IPS-NIHi11 (cell line): Measurements from ENCODE around the gene RNU6-8.

Experiments used
- DNase-seq: peaks from one replicate; pipeline ENCODE4 v3.0.0; 2012; ENCODE audit warnings: mixed read lengths, low spot score

RNU6-8 gene

GRCh38 chr14:32203928-32204357 is 874 bp upstream of the RNU6-8 start:
- DNase-seq, result no peak

DNA sequence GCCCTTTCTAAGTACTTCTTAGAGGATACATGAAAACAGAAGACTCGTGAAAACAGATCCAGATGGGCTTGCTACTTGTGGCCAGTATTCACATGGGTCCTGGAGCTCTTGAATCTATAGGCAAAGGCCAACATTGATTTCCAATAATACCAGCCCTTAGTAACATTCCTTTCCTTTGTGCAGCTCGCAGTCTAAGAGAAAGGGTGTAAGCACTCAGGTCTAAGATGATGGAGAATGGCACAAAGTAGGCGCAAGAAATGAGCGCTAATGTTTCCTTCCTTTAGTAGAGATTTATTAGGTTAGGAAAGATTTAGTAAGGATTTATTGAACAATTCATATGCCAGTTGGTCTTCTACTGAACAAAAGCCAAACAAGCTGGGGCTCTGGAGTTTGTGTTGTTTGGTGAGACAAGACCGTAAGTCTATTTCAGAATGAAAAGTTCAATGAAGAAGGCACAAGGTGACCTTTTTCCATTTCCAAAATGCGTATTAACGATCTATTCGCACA is 525 bp downstream of the RNU6-8 start:
- no peak for DNase-seq

GRCh38 chr14:32201816-32202490 is 1.1 kb downstream of the RNU6-8 start, which contains the start of gene RNU6-7:
Gene RNU6-7, plus strand, starts transcription at chr14:32202045.
- DNase-seq, result no peak

GRCh38 chr14:32201193-32201815 is 1.8 kb downstream of the RNU6-8 start:
- DNase-seq, result peak; percentile 90

- DNase-seq, result no peak
These were observed 2.5 kb downstream of the RNU6-8 start for GRCh38 chr14:32200368-32201192.

- no peak for DNase-seq
These were observed 5.2 kb downstream of the RNU6-8 start for GRCh38 chr14:32197919-32198318.

GRCh38 chr14:32195636-32196035 is 7.4 kb downstream of the RNU6-8 start:
- no peak for DNase-seq

GRCh38 chr14:32193532-32193931 is 9.5 kb downstream of the RNU6-8 start:
- no peak for DNase-seq

GRCh38 chr14:32192712-32193373 is 10.2 kb downstream of the RNU6-8 start:
- DNase-seq, result no peak

DNA sequence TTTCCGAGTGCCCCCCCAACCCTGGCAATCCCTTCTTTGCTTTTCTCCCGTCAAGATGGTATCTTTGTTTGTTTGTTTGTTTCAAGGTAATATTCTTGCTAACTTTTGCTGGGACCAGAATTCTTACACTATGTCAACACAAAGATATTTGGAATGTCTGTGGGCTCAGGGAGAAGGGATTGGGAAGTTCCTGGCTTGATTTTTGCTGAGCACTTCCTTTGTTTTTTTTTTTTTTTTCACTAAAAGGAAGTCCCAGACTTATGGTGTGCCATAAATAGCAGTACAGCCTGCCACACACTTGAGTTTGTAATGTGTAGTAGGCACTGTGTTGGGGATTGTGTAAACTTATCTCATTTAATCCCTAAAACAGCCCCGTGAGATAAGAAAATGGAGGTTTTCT is 12.4 kb downstream of the RNU6-8 start:
- no peak for DNase-seq

GRCh38 chr14:32189811-32190210 is 13.3 kb downstream of the RNU6-8 start:
- no peak for DNase-seq

GRCh38 chr14:32186248-32186647 is 16.8 kb downstream of the RNU6-8 start:
- DNase-seq, result no peak

DNA sequence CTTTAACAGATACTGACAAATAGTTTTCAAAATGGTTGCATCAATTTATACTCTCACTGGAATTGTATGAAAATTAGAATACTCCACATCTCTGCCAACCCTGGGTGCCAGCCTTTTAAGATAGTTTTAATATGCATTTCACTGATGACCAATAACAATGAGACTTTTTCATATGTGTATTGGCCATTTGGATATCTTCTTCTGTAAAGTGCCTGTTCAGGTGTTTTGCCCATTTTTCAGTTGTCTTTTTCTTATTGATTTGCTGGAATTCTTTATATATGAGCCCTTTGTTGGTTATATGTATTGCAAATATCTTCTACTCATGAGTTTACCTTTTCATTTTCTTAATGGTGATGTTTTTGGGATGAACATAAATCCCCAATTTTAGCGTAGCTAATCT is 18.0 kb downstream of the RNU6-8 start:
- DNase-seq, result no peak

- DNase-seq, result no peak
These were observed 19.7 kb downstream of the RNU6-8 start for GRCh38 chr14:32183151-32184058.

DNA sequence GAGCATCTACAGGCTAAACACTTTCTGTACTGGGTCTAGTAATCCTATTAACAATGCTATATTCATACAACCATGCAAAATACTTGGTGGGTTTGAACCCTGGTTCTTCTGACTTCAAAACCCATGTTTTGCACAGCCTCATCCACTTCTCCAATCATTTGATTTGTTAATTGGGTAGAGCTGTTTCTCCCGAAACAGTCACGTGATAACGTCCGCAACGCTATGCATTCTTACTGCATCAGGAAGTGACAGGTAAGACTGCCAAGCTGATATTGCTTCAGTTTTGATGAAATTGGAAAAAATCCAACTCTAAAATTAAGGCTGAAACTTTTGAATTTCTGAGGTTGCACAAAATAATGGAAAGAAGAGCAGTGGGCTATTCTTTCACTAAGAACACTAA is 31.6 kb downstream of the RNU6-8 start:
- no peak for DNase-seq

DNA sequence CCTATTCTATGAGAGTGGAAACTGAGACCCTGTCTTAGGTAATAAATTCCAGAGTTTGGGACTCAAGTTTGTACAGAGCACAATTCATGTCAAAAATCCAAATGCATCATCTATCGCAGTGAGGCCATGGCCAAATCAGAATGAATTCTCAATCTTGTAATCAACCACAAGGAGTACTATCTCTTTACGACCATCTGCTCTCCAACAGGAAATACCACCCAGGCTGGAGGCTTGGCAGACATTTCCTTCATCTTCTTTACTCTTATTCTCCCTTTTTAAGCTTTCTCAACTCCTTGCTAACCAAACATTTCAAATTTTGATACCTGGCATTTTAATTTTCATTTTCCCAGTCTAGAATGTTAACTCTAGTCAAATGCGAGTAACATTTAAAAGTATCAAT is 33.9 kb downstream of the RNU6-8 start:
- DNase-seq, result no peak

GRCh38 chr14:32167907-32168306 is 35.2 kb downstream of the RNU6-8 start:
- no peak for DNase-seq

DNA sequence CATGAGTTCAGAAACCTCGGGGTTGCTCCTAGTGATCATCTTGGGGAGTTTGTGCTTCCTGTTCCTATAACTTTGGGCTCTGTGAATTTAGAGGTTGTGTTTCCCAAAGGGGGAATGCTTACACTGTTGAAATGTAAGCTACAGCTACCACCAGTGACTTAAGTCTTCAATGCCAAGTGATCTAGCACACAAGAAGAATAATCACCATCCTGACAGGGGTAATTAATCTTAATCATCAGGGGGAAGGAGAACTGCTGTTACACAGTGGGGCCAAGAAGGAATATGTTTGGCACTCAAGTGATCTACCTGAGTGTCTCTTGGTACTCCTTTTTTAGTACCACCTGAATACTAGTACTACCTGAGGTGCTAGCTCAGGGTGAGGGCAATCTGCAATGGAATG is 36.1 kb downstream of the RNU6-8 start:
- no peak for DNase-seq

GRCh38 chr14:32166029-32166428 is 37.0 kb downstream of the RNU6-8 start:
- no peak for DNase-seq
